HEK293 (cell line): Measurements from ENCODE around the gene SLC29A3.
A peak's percentile ranks its signal among the peaks of the same experiment; 100 is the strongest.

Experiments used
- CTCF ChIA-PET: fragments of 350-600 bp; formaldehyde crosslinking; extraction: SDS; loops from one replicate; lab custom pipeline; 2021; ENCODE audit warnings: antibody characterized with exemption; lab: Yijun Ruan, JAX
- POLR2A ChIA-PET: fragments of 300-600 bp; formaldehyde crosslinking; extraction: SDS; loops from one replicate; lab custom pipeline; 2020; ENCODE audit warnings: antibody characterized with exemption, inconsistent platforms; lab: Yijun Ruan, JAX
- H3K27ac ChIP-seq: fragments of 200-500 bp; sonication (Bioruptor generic); 2 replicates; pipeline ENCODE4 v1.5.1; 2014; ENCODE audit warnings: low read depth, low read length, control low read depth, inconsistent platforms; ENCODE audit errors: extremely low read depth
- H3K36me3 ChIP-seq, 2 experiments: fragments of 200-500 bp in 1 of 2; sonication (Bioruptor generic) in 1 of 2; 1 replicate in 1 of 2; 2 replicates in 1 of 2; pipeline ENCODE4 v1.5.1; 2014 to 2017; ENCODE audit warnings: inconsistent platforms in 2 of 2, low read length in 2 of 2; ENCODE audit not compliant: control insufficient read depth in 2 of 2, insufficient read depth in 1 of 2
- H3K4me1 ChIP-seq: fragments of 200-500 bp; sonication (Bioruptor generic); 2 replicates; pipeline ENCODE4 v1.5.1; 2014; ENCODE audit warnings: mild to moderate bottlenecking, low read length, inconsistent platforms; ENCODE audit not compliant: control insufficient read depth, insufficient read depth
- H3K4me3 ChIP-seq: 2 replicates; pipeline ENCODE4 v1.5.1; 2011; ENCODE audit warnings: low read depth, mild to moderate bottlenecking, control low read depth, low read length, moderate library complexity
- H3K9me3 ChIP-seq: fragments of 200-500 bp; sonication (Bioruptor generic); 2 replicates; pipeline ENCODE4 v1.5.1; 2014; ENCODE audit warnings: low read depth, low read length, inconsistent platforms; ENCODE audit not compliant: control insufficient read depth, insufficient read depth
- AEBP2 ChIP-seq: fragments of 450-650 bp; formaldehyde crosslinking; IDR thresholded peaks from 2 replicates; pipeline ENCODE4 v1.5.1; 2016; ENCODE audit warnings: missing biosample characterization, missing genetic modification characterization, borderline replicate concordance
- BCL11B ChIP-seq: fragments of 450-650 bp; formaldehyde crosslinking; IDR thresholded peaks from 2 replicates; pipeline ENCODE4 v1.5.1; 2016; ENCODE audit warnings: low read depth, missing biosample characterization, missing genetic modification characterization
- GLI2 ChIP-seq: fragments of 450-650 bp; formaldehyde crosslinking; IDR thresholded peaks from 2 replicates; pipeline ENCODE4; 2017; ENCODE audit warnings: missing biosample characterization, missing genetic modification characterization, low read depth, borderline replicate concordance
- ZBTB44 ChIP-seq: fragments of 450-650 bp; IDR thresholded peaks from 2 replicates; pipeline ENCODE4 v1.5.1; 2018; ENCODE audit warnings: missing biosample characterization, mild to moderate bottlenecking, missing genetic modification characterization
- ZNF155 ChIP-seq: fragments of 450-650 bp; formaldehyde crosslinking; IDR thresholded peaks from 2 replicates; pipeline ENCODE4 v1.5.1; 2016; ENCODE audit warnings: missing biosample characterization, missing genetic modification characterization
- ZNF174 ChIP-seq: fragments of 450-650 bp; formaldehyde crosslinking; IDR thresholded peaks from 2 replicates; pipeline ENCODE4 v1.5.0; 2017; ENCODE audit warnings: missing biosample characterization, mild to moderate bottlenecking, missing genetic modification characterization
- ZNF223 ChIP-seq: fragments of 450-650 bp; formaldehyde crosslinking; IDR thresholded peaks from 2 replicates; pipeline ENCODE4 v1.5.1; 2016; ENCODE audit warnings: missing biosample characterization, missing genetic modification characterization
- ZNF24 ChIP-seq: fragments of 450-650 bp; formaldehyde crosslinking; IDR thresholded peaks from 2 replicates; pipeline ENCODE4 v1.5.1; 2016; ENCODE audit warnings: missing biosample characterization, missing genetic modification characterization
- ZNF324 ChIP-seq: fragments of 450-650 bp; formaldehyde crosslinking; IDR thresholded peaks from 2 replicates; pipeline ENCODE4 v1.5.1; 2016; ENCODE audit warnings: missing biosample characterization, missing genetic modification characterization
- ZNF354C ChIP-seq: fragments of 450-650 bp; formaldehyde crosslinking; IDR thresholded peaks from 2 replicates; pipeline ENCODE4 v1.5.1; 2016; ENCODE audit warnings: missing biosample characterization, missing genetic modification characterization, low read depth, borderline replicate concordance
- ZNF510 ChIP-seq: fragments of 450-650 bp; formaldehyde crosslinking; IDR thresholded peaks from 2 replicates; pipeline ENCODE4 v1.5.1; 2018; ENCODE audit warnings: mild to moderate bottlenecking, missing genetic modification characterization, missing biosample characterization; ENCODE audit not compliant: insufficient replicate concordance
- ZNF548 ChIP-seq: fragments of 450-650 bp; formaldehyde crosslinking; IDR thresholded peaks from 2 replicates; pipeline ENCODE4 v1.5.1; 2016; ENCODE audit warnings: missing biosample characterization, missing genetic modification characterization
- ZNF596 ChIP-seq: fragments of 450-650 bp; IDR thresholded peaks from 2 replicates; pipeline ENCODE4 v1.5.0; 2018; ENCODE audit warnings: missing biosample characterization, mild to moderate bottlenecking, missing genetic modification characterization, moderate library complexity
- ZNF623 ChIP-seq: fragments of 450-650 bp; formaldehyde crosslinking; IDR thresholded peaks from 2 replicates; pipeline ENCODE4 v1.5.1; 2016; ENCODE audit warnings: missing biosample characterization, missing genetic modification characterization
- ZNF658 ChIP-seq: fragments of 450-650 bp; formaldehyde crosslinking; IDR thresholded peaks from 2 replicates; pipeline ENCODE4; 2016; ENCODE audit warnings: missing biosample characterization, missing genetic modification characterization
- ZNF792 ChIP-seq: fragments of 450-650 bp; formaldehyde crosslinking; IDR thresholded peaks from 2 replicates; pipeline ENCODE4 v1.5.1; 2016; ENCODE audit warnings: missing biosample characterization, missing genetic modification characterization
- ZSCAN30 ChIP-seq: fragments of 450-650 bp; IDR thresholded peaks from 2 replicates; pipeline ENCODE4 v1.5.1; 2018; ENCODE audit warnings: missing biosample characterization, mild to moderate bottlenecking, missing genetic modification characterization, moderate library complexity
- TF ChIP-seq, protein P1 (sequence below): fragments of 450-650 bp; formaldehyde crosslinking; IDR thresholded peaks from 2 replicates; pipeline ENCODE4 v1.5.1; 2016; ENCODE audit warnings: missing biosample characterization, missing genetic modification characterization
- TF ChIP-seq, protein P2 (sequence below): fragments of 450-650 bp; formaldehyde crosslinking; IDR thresholded peaks from 2 replicates; pipeline ENCODE4 v1.5.1; 2017; ENCODE audit warnings: missing biosample characterization, missing genetic modification characterization

Gene SLC29A3

GRCh38 chr10:71392791-71393781 lies 74.0 kb downstream of the SLC29A3 start (continued):
- TF ChIP-seq, protein P1, sequence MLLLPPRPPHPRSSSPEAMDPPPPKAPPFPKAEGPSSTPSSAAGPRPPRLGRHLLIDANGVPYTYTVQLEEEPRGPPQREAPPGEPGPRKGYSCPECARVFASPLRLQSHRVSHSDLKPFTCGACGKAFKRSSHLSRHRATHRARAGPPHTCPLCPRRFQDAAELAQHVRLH (tag by site-specific recombination), result no peak
- TF ChIP-seq AEBP2 (tag by site-specific recombination) (no peak), ZNF174 (tag by site-specific recombination) (no peak), ZNF223 (tag by site-specific recombination) (no peak), ZNF792 (tag by site-specific recombination) (no peak), ZNF510 (no peak)
- TF ChIP-seq, all 188 proteins: peak for 0

DNA sequence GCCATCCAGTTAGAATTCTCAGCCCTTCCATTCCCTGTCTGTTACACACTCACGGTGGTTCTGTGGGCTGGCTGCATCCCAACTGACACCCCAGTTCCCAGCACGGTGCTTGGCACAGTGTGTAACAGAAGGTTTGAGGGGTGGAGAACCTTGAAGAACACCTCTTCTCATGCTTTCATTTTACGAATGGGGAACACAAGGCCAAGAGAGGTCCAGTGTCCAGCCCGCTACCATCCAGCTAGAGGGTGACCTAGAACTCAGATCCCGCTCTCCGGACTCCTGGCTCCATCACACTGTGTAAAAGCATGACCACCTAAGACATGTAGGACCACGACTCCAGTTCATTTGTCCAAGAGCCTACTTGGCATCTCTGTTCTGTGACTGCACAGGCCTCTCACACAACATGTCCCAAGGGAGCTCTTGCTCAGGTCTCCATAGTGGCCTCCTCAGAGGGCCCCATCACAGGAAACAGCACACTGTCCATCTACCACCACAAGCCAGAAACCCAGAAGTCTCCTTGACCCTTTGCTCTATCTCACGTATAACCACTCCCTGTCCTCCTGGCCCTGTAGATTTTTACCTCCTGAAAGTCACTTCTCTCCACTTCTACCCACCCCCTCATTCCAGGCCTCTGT lies 74.9 kb downstream of the SLC29A3 start:
- POLR2A ChIA-PET, result no interaction called here
- H3K27ac ChIP-seq, result no peak overlapping the region
- H3K4me3 ChIP-seq, result no peak overlapping the region
- TF ChIP-seq ZNF324 (tag by site-specific recombination) (no peak), ZNF548 (tag by site-specific recombination) (no peak), ZNF155 (tag by site-specific recombination) (no peak), ZSCAN30 (no peak), ZNF24 (tag by site-specific recombination) (no peak), ZNF596 (no peak), ZNF354C (no peak), BCL11B (tag by site-specific recombination) (no peak), ZNF658 (tag by site-specific recombination) (no peak), ZNF792 (tag by site-specific recombination) (no peak), GLI2 (tag by site-specific recombination) (no peak)
- TF ChIP-seq, protein P1 (tag by site-specific recombination), result no peak
- TF ChIP-seq, protein P2, sequence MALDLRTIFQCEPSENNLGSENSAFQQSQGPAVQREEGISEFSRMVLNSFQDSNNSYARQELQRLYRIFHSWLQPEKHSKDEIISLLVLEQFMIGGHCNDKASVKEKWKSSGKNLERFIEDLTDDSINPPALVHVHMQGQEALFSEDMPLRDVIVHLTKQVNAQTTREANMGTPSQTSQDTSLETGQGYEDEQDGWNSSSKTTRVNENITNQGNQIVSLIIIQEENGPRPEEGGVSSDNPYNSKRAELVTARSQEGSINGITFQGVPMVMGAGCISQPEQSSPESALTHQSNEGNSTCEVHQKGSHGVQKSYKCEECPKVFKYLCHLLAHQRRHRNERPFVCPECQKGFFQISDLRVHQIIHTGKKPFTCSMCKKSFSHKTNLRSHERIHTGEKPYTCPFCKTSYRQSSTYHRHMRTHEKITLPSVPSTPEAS (tag by site-specific recombination), result no peak
- TF ChIP-seq, all 188 proteins: peak for 0
- H3K9me3 ChIP-seq, result no peaks in the 10 kb centered on the region
- H3K4me1 ChIP-seq, result peaks cover 4% of the 10 kb centered on the region; the same call in 1 of the 2 replicates
- no peaks in the 10 kb centered on the region for H3K36me3 ChIP-seq
- CTCF ChIA-PET, result interaction anchor here (0.5 to 1.5 kb wide), 2 partner anchors 15 to 122 kb away, joined by 4 read pairs; no protein-coding TSS in a partner anchor

GRCh38 chr10:71394926-71395562 lies 76.0 kb downstream of the SLC29A3 start:
- Histone ChIP-seq H3K4me1 (peaks cover 4% of the 10 kb centered on the region; the same call in 1 of the 2 replicates), H3K9me3 (no peaks in the 10 kb centered on the region), H3K27ac (no peak overlapping the region), H3K4me3 (no peak overlapping the region), H3K36me3 (no peaks in the 10 kb centered on the region)
- TF ChIP-seq ZBTB44 (no peak), ZNF623 (tag by site-specific recombination) (peak; percentile 75)
- POLR2A ChIA-PET, result no interaction called here
- CTCF ChIA-PET, result interaction anchor here (0.7 to 2.0 kb wide), 7 partner anchors 11 to 398 kb away, joined by 3 to 12 read pairs (median 4); no protein-coding TSS in a partner anchor
